Caki2 (cell line): Measurements from ENCODE around the gene PTPRM. TPM values are rescaled to one million over a fixed set of nuclear protein-coding genes. Genes with fewer than 3 reads are reported as not detected.
A peak's percentile ranks its signal among the peaks of the same experiment; 100 is the strongest.

ENCODE experiments used
- DNase-seq: peaks from one replicate; pipeline ENCODE4 v3.0.0-alpha.2; 2015; ENCODE audit warnings: low read depth
- in situ Hi-C: cut with HindIII; loops from 2 replicates; pipeline ENCODE4 v1.10.0; 2016; ENCODE audit warnings: low sequenced_read_pairs, low pct_unique_long_range_greater_than_20kb, mixed read lengths
- total RNA-seq: library from RNA; depleted of rRNA; stranded (reverse); fragments of >200 nt; shearing (Covaris generic); gene quantifications from 2 replicates; pipeline ENCODE4 v1.2.3, GENCODE V29; 2014; ENCODE audit warnings: low replicate concordance

PTPRM gene
- total RNA-seq, 1 experiment from 2014 or later, result 29.1 TPM

DNA sequence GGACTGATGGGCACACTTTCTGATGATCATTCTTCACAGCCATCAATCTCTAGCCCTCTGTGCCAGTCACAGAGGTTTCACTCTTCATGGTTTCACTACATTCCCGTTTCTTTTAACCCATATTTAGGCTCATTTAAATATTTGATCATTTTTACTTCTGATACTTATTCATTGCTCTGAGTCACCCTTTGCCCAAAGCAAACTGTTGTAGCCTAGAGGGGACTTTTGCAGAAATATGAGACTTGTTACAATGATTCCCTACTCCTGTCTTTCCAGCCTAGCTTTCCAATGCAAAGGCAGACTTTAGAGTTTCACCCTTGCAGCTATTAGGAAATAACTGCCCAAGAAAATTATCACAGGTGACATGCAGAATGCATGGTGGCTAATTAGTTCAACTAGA is 444.2 kb downstream of the PTPRM start:
- no peak for DNase-seq
- in situ Hi-C loops, result no loop called here

DNA sequence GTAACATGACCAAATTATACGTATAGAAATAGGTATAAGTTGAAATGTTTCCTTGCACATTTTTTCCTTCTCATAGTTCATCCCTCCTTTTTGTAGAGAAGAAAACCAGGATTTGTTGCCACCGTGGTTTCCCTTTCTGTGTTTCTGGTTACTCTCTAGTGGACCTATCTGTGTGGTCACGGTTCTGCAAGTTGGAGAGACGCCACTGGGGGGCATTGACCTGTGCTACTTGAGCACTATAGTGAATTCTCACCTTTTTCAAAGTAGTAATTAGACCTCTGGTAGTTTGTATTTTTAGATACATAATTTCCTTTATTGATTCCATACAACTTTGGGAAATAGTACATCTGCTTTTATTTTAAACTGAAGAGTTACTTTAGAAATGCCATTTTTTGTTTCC is 444.8 kb downstream of the PTPRM start:
- in situ Hi-C loops, result no loop called here
- DNase-seq, result no peak

DNA sequence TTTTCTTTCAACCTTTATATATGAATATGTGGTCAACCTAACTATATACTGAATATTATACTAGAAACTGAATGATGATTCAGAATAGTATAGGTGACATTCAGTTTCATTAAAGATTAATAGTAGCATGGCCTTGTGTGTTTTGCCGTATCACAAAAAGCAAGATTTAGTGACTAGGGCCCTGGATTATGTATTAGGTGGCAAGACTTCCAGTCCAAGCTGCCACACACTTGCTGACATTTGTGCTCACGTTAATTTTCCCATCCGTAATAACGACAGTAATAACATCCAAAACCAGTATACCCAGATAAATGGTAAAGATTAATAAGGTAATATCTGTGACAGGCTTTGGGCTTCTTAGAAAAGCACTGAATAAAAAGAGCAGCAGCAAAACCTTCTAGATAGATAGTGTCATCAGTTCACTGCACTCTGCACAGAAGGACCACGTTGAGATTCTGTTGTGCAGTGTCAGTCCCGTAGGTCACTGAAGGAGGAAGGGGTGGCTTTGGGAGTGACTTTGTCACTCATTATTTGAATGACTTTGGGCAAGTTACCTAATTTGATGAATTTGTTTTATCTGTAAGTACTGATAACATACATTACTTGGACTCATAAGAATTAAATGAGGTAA is 451.7 kb downstream of the PTPRM start:
- no peak for DNase-seq
- in situ Hi-C loops, result no loop called here

DNA sequence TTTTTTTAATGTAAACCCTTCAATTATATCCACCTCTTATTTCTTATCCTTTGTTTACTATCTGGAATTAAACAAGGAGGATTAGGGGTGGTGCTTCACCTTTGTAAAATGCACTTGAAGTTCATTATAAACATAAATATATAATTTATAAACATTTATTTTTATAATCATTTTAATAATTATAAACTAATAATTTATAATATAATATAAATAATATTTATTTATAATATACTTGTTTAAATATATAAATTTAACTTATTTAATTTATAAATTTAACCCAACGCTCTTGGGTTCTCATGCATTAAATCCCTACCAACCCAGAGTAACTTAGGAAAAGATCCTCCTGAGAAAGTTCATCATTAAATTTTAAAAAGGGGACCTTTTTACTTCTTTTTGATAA is 452.5 kb downstream of the PTPRM start:
- no peak for DNase-seq
- in situ Hi-C loops, result no loop called here

DNA sequence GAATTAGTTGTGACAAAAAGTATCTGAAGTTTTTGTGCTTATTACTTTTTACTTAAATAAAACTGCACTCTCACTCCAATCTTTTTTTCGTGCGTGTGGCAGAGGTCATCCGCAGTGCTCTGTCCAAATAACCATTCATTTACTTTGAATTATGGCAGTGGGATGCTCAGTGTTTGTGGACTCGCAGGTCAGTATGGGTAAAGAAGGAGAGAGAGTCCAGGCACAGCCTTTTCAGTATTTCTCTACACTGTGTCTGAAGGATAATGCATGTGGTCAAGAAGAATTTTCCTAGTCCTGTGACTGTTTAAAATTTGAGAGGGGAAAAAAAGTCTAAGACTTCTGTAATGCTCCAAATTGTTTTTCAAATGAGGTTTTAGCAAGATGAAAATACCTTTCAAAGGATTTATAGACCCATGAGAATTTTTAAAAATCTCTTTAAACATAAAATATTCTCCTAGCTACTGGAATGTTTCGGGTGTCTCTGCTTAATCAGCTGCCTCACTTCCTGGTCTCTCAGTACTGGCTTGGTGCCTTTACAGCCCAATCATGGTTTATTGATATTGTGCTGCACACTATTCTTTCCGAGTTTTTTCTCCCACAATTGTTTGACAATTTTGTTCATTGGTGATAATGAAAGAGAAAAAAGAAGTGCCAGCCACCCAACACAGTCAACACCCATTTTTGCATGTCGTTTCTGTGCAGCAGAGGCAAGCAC is 453.2 kb downstream of the PTPRM start:
- in situ Hi-C loops, result no loop called here
- DNase-seq, result no peak

DNA sequence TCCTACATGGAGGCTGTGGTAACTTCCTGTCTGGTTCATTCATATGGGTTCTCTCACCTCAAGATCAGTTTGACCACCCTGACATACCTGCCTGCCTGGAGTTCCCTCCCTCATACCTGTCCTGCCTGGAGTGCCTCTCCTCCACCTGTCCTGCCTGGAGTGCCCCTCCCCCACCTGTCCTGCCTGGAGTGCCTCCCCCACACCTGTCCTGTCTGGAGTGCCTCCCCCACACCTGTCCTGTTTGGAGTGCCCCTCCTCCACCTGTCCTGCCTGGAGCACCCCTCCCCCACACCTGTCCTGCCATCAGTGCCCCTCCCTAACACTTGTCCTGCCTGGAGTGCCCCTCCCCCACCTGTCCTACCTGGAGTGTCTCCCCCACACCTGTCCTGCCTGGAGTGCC is 461.9 kb downstream of the PTPRM start:
- no peak for DNase-seq
- in situ Hi-C loops, result no loop called here

DNA sequence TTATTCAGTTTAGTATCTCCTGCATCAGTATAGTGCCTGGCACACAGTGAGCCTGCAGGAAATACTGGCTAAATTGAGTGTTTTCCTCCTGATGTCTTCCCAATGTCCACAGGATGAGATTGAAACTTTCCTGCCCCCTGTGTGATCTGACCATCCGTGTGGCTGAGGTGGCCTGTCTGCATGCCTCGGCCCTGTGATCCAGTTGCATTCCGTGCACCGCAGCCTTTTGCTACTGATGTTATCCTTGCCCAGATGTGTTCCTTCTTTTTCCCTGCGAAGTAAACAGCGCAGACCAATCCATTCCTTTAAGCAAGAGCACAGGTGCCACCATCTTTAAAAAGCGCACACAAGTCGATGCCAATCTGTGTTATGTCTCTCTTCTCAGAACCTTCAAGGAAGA is 462.6 kb downstream of the PTPRM start:
- no peak for DNase-seq
- in situ Hi-C loops, result no loop called here

DNA sequence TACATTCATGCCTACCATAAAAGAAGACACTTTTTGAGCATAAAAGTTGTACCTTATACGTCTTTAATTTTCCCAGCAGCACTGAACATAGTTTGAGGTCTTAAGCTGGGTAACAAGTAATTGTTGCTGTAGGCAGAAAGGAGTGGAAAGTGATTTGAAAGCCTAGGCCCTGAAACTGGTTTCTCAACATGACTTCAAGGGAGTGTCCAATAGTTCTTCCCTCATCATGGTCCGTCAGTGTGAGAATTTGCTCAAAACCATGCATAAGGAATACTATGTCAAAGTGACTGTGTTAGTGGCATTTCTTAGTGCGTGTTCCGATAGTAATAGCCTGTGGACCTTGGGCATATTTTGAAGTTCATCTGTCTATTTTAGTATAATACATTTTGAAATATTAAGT is 463.1 kb downstream of the PTPRM start:
- no peak for DNase-seq
- in situ Hi-C loops, result no loop called here

DNA sequence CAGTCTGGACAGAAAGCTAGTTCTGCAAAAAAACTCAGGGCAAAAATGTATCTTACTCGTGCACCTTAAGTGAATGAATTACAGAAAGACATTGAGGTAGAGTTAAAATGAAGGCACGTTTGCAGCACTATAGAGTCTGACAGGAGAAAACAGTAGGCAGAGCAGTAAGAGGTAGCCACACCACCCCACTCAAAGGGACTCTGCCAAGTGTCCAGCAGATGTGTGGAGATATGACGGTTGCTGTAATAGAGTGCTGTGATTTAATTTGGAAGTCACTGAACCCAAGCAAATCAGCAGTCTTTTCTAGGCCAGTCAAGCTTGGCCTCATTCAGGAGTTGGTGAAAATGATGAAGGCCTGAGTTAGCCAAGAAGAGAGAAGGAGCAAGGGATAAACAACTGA is 464.4 kb downstream of the PTPRM start:
- in situ Hi-C loops, result no loop called here
- DNase-seq, result no peak

DNA sequence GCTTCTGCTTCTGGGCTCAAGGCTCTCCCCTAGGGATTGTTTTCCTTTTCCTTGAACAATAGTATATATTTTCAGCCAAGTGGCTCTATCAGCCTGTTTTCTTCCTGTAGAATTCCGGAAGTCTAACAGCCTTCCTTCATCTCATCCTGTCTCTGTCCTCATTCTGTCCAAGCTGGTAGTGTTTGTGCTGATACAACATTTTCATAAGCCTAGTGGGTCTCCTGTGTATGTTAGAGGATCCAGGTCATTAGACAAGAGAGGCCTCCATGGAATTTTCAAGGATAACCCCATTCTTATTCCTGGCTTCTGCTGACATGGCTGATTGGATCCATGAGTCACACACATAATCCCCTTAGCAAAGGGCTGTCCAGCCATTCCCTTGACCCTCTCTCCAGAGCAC is 467.6 kb downstream of the PTPRM start:
- in situ Hi-C loops, result no loop called here
- DNase-seq, result no peak

DNA sequence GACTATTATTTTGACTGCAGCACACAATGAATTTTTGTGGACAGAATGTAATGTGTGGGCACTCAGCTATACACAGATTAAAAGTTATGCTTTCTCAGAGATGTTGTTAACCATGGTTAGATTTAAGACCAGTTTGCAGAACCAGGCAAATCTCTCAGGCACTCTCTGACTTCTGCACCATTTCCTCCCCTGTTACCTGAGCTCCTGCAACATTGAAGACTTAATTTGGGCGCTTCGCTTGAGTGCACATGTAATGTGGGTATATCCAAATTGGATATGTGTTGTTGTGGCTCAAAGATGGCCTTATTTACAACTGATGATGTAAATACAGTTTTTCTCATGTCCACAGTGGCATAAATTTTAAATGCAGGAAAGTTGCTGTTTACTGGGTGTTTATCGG is 469.4 kb downstream of the PTPRM start:
- DNase-seq, result no peak
- in situ Hi-C loops, result no loop called here

DNA sequence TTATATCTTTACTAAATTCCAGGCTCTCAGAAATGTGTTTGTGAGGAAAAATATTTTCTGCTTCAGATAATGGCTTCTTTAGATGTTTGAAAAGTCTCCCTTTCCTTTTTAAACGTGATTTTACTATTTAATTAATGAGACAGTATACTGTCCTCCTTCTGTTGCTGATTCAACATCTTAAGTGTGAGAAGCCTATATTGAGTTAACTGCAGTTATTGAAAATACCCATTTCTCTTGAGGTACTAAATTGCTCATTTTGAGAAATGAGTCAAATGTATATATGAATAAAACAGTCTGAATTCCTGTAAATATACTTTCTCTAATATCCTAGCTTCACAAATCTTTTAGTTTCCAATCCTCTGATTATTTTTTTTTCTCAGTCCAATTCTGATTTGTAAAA is 470.2 kb downstream of the PTPRM start:
- DNase-seq, result no peak
- in situ Hi-C loops, result no loop called here

DNA sequence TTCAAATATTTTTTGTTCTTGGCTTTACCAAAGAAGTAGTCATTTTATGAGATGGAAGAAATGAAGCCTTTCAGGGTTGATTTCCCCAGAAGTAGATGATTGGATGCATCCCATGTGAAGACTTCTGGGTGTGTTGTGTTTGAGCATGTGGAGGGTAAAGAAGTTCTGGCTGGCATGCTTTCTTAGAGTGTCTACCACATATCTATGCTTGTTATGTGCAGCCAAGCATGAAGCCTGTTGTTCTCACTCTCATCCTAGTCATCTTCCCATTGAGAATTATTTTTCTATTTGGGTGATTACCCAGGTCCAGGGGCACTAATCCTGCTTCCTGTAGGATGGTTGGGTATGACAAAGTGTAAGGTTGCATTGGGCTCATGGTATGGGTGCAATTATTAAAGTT is 472.9 kb downstream of the PTPRM start:
- DNase-seq, result peak; percentile 28
- in situ Hi-C loops, result no loop called here

DNA sequence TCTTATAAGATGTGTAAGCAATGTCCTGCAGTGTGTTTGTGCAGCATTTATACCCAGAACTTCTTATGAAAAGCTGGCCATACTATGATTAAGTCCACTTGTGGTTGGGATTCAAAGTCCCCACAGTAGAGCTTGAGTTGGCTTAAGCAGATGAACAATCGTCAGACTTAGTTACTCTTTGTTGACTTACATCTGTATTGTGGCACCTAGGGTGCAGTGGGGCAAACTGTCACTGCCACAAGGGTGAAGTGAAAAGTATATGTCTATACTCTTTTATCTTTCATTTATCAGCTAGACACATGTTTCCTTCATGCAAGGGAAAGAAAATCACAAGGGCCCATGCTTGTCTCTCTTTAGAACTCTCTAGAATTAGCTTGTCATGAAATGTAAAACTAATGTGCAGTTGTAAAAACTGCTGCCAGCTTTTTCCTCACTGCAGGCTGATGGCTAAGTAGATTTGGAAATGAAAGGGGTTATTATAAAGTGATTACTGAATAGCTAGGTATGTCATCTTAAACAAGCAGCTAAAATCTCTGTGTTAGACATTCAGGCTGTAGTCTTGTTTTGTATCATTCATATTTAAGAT is 474.5 kb downstream of the PTPRM start:
- DNase-seq, result no peak
- in situ Hi-C loops, result no loop called here

DNA sequence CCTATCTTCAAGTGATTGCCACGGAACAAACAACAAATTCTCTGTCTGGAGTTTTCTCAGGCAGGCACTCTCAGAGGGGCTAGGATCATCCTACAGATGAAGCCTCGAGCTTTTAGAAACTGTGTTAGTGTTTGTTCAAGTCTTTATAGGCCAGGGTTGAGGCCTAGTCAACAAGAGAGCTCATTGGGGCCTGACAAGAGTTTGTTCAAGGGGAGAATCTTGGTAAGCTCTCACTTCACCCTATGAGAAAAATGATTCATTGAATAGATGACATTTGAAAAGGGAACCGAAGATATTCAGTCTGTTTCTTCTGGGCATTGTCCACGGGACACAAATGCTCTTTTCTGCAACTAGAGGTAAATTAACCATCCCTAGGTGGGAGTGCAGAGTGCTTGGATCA is 476.9 kb downstream of the PTPRM start:
- in situ Hi-C loops, result no loop called here
- no peak for DNase-seq

DNA sequence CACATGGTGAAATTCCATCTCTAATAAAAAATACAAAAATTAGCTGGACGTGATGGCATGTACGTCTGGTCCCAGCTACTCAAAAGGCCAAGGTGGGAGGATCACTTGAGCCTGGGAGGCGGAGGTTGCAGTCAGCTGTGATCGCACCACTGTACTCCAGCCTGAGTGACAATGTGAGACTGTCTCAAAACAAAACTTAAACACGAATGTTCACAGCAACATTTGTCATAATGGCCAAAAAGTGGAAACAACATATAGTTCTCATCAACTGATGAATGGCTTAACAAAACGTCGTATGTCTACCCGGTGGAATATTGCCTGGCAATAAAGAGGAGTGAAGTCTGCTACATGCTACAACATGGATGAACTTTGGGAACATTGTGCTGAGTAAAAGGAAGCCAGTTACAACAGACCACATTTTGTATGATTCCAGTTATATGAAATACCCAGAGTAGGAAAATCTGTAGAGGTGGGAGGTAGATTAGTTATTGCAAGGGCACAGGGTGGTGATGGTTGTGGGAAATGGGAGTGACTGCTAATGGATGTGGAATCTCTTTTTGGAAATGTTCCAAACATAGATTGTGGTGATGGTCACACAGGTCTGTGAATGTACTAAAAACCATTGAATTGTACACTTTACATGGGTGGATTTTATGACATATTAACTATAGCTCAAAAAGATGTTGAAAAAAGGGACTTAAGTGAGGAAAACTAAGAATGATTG is 478.2 kb downstream of the PTPRM start:
- no peak for DNase-seq
- in situ Hi-C loops, result no loop called here

DNA sequence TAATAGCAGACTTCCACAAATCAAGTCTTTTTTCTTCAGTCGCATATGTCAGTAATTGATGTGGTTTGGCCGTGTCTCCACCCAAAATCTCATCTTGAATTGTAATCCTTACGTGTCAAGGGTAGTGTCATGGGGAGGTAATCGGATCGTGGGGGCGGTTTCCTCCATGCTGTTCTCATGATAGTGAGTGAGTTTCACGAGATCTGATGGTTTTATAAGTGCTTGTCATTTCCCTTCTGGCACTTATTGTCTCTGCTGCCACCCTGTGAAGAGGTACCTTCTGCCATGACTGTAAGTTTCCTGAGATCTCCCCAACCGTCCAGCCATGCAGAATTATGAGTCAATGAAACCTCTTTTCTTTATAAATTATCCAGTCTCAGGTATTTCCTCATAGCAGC is 478.8 kb downstream of the PTPRM start:
- in situ Hi-C loops, result no loop called here
- no peak for DNase-seq

DNA sequence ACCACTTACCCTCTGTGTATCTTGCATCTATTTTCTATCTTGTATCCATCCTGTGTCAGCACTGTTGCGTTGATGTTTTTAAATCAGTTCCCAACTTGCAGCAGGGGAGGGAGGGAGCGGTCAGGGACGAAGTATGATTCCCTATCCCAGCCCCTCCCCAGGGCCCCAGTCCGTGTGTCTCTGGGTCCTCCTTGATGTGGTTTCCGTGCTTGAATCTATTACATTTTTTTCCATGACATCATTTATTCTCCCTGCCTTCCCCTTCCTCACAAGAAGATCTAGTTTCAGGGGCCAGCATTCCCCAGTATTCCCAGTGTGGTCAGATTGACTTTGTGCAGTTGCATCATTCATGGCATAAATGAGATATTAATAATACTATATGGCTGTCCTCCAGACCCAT is 479.3 kb downstream of the PTPRM start:
- in situ Hi-C loops, result no loop called here
- DNase-seq, result no peak

DNA sequence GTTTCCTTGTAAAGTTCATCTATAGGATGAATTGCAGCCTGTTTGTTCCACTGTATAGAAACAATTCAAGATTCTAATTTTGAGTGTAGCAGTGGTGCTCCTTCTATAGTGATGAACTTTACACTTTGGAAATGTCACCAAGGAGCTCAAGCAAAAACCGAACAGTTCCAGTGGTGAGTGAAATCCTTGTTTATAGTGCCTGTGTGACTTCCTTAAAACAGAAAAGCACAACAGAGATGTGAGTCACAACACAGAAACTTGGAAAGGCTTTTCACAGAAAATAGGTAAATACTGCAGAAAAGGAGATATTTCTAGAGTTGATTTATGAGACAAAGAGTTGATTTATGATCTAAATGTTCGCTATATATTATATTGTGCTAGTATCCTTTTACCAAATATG is 482.0 kb downstream of the PTPRM start:
- in situ Hi-C loops, result no loop called here
- no peak for DNase-seq
